Lower lobe of right lung (tissue), 2 donors: ENCODE results near the gene APOOL. TPM values are rescaled to one million over a fixed set of nuclear protein-coding genes. Genes with fewer than 3 reads are reported as not detected.
"Not testable (repeated sequence)": the region's sequence is repeated elsewhere in the genome, so short reads cannot be mapped to it uniquely, and the experiment has no call there.

Experiments
- ATAC-seq, 2 donors: fragments of 200-7000 bp; cut with Tn5 transposase; one replicate each; pipeline ENCODE4 v1.9.1; 2020 to 2022; ENCODE audit warnings: mild to moderate bottlenecking in 2 of 2, moderate library complexity in 2 of 2
- DNase-seq: peaks from one replicate; pipeline ENCODE4 v3.0.0-alpha.2; 2020
- H3K27ac ChIP-seq: fragments of 200-600 bp; one replicate; pipeline ENCODE4 v1.8.0; 2022
- H3K27me3 ChIP-seq: fragments of 200-600 bp; one replicate; pipeline ENCODE4 v1.8.0; 2022; ENCODE audit warnings: low read depth
- H3K36me3 ChIP-seq: fragments of 200-600 bp; one replicate; pipeline ENCODE4 v1.8.0; 2022; ENCODE audit warnings: mild to moderate bottlenecking
- H3K4me1 ChIP-seq: fragments of 200-600 bp; one replicate; pipeline ENCODE4 v1.8.0; 2022
- H3K4me3 ChIP-seq: fragments of 200-600 bp; one replicate; pipeline ENCODE4 v1.8.0; 2022; ENCODE audit warnings: mild to moderate bottlenecking
- H3K9me3 ChIP-seq: fragments of 200-600 bp; one replicate; pipeline ENCODE4 v1.8.0; 2022
- CTCF ChIP-seq: fragments of 200-600 bp; IDR thresholded peaks from one replicate; pipeline ENCODE4 v1.8.0; 2022; ENCODE audit warnings: antibody characterized with exemption, mild to moderate bottlenecking
- intact Hi-C: fragments of 100-400 bp; cut with DNase I; formaldehyde crosslinking; loops from one replicate; pipeline ENCODE4 v1.11.0; 2022
- total RNA-seq: library from RNA; stranded (reverse); fragmentation: NEBNext Ultra II Directional; extraction: Animal tissue kit (Norgen Biotek cat#: 25700); gene quantifications from one replicate; pipeline ENCODE4 v1.2.1, GENCODE V29; 2021
- donor health status: DM: no; HTN: yes; CAD: no; lungs with severe emphysema.

The APOOL gene
- total RNA-seq, 1 donor from 2014 or later, result 19.8 TPM

GRCh38 chrX:85051627-85052026 lies 48.0 kb downstream of the APOOL start:
- no peak overlapping the region for H3K27ac ChIP-seq
- no peaks in the 10 kb centered on the region for H3K4me1 ChIP-seq
- DNase-seq, result no peak
- TF ChIP-seq CTCF, result no peak
- H3K9me3 ChIP-seq, result no peaks in the 10 kb centered on the region
- H3K36me3 ChIP-seq, result no peaks in the 10 kb centered on the region
- no peak for ATAC-seq
- intact Hi-C loops, result no loop called here
- H3K4me3 ChIP-seq, result no peak overlapping the region
- H3K27me3 ChIP-seq, result no peaks in the 10 kb centered on the region

GRCh38 chrX:85052205-85052604 lies 48.5 kb downstream of the APOOL start:
- ATAC-seq (no peak), DNase-seq (no peak)
- TF ChIP-seq CTCF, result no peak
- H3K36me3 ChIP-seq, result no peaks in the 10 kb centered on the region
- no peak overlapping the region for H3K27ac ChIP-seq
- H3K4me3 ChIP-seq, result no peak overlapping the region
- no peaks in the 10 kb centered on the region for H3K4me1 ChIP-seq
- intact Hi-C loops, result no loop called here
- H3K9me3 ChIP-seq, result no peaks in the 10 kb centered on the region
- H3K27me3 ChIP-seq, result no peaks in the 10 kb centered on the region

GRCh38 chrX:85052636-85053343 lies 49.1 kb downstream of the APOOL start:
- Histone ChIP-seq H3K4me3 (no peak overlapping the region), H3K9me3 (no peaks in the 10 kb centered on the region), H3K36me3 (no peaks in the 10 kb centered on the region), H3K27me3 (no peaks in the 10 kb centered on the region), H3K4me1 (no peaks in the 10 kb centered on the region), H3K27ac (no peak overlapping the region)
- ATAC-seq (no peak), DNase-seq (no peak)
- no peak for TF ChIP-seq CTCF
- intact Hi-C loops, result no loop called here

GRCh38 chrX:85065512-85066198 lies 62.0 kb downstream of the APOOL start:
- no peak for DNase-seq
- no peak for TF ChIP-seq CTCF
- H3K36me3 ChIP-seq, result peaks cover 6% of the 10 kb centered on the region
- intact Hi-C loops, result no loop called here
- no peak overlapping the region for H3K27ac ChIP-seq
- no peak overlapping the region for H3K4me3 ChIP-seq
- H3K27me3 ChIP-seq, result no peaks in the 10 kb centered on the region
- no peaks in the 10 kb centered on the region for H3K4me1 ChIP-seq
- no peak for ATAC-seq
- no peaks in the 10 kb centered on the region for H3K9me3 ChIP-seq

GRCh38 chrX:85077247-85077646 lies 73.6 kb downstream of the APOOL start:
- DNase-seq, H3K36me3 ChIP-seq, H3K27ac ChIP-seq, intact Hi-C loops, H3K4me3 ChIP-seq, H3K27me3 ChIP-seq, H3K4me1 ChIP-seq, ATAC-seq, H3K9me3 ChIP-seq: not testable (repeated sequence)

GRCh38 chrX:85084770-85085393 lies 81.2 kb downstream of the APOOL start:
- no peak overlapping the region for H3K4me3 ChIP-seq
- ATAC-seq, result peak in 1 of 2 donors; percentile 54
- peaks cover under 1% of the 10 kb centered on the region for H3K36me3 ChIP-seq
- no peaks in the 10 kb centered on the region for H3K9me3 ChIP-seq
- TF ChIP-seq CTCF, result peak; percentile 64
- intact Hi-C loops, result no loop called here
- no peaks in the 10 kb centered on the region for H3K27me3 ChIP-seq
- no peak for DNase-seq
- no peaks in the 10 kb centered on the region for H3K4me1 ChIP-seq
- no peak overlapping the region for H3K27ac ChIP-seq
